Measurements from ENCODE around the gene TFF1.

TFF1 gene

DNA sequence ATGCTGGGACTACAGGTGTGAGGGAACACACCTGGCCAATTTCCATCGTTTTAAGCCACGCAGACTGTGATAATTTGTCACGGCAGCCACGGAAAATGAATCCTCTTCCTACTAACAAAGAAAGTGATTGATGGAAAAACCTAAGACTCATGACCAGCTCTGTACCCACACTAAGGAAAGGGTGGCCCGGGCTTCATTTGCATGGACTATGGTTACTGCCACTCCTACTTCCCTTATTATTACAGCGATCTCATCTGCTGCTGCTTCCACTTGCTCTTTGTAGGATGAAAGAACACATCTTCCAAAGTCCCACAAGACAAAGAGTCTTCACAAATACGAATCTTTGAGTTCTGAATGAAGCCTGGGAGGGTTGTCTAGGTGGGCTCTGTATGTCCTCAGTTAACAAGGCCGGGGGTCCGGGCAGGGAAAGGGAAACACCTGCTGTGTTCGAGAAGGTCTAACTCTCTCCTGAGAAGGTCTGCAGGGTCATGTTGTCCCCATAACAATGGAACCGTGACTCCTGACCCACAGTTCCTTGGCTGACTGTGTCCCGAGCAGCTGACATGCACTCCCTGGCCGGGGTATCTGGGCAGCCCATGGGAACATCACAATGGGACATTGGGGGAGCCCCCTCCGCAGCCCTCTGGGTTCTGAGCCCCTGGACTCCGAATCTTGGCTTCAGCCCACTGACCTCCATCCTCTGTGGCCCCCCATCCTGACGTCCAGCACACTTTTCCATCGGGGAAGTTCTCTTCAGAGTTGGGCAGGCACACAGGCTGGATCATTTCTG, 13.3 kb upstream of the TFF1 start:
- DNase-seq: no peak

DNA sequence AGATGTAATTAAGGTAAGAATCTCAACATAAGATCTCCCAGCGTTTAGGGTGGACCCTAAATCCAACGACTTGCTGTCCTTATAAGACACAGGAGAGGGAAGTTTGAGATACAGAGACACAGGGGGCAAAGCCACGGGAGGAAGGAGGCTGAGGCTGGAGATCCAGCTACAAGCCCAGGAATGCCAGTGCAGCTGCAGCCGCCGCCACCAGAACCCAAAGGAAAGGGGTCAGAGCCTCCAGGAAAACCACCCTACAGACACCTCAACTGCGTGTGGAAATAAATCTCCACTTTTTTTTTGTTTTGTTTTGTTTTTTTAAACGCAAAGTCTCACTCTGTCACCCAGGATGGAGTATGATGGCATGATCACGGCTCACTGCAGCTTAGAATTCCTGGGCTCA, 12.1 kb upstream of the TFF1 start:
- DNase-seq: no peak

DNA sequence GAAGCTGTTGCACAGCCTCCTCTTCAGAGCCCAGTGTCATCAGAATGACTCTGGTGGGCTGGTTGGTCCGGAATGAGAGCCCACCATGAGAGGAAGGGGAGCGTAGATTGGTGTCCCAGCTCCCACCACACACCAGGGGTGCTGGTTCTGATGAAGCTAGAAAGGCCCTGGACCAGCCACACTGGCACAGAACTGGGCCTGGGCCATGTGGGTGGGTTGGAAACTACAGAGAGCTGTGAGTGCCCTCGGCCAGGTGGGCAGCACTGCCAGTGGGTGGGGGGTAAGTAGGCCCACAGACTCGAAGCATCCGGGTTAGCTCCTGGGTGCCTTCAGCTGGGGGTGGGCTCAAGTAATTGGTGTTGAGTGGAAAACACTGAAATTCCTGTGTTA, 11.6 kb upstream of the TFF1 start:
- DNase-seq: no peak

DNA sequence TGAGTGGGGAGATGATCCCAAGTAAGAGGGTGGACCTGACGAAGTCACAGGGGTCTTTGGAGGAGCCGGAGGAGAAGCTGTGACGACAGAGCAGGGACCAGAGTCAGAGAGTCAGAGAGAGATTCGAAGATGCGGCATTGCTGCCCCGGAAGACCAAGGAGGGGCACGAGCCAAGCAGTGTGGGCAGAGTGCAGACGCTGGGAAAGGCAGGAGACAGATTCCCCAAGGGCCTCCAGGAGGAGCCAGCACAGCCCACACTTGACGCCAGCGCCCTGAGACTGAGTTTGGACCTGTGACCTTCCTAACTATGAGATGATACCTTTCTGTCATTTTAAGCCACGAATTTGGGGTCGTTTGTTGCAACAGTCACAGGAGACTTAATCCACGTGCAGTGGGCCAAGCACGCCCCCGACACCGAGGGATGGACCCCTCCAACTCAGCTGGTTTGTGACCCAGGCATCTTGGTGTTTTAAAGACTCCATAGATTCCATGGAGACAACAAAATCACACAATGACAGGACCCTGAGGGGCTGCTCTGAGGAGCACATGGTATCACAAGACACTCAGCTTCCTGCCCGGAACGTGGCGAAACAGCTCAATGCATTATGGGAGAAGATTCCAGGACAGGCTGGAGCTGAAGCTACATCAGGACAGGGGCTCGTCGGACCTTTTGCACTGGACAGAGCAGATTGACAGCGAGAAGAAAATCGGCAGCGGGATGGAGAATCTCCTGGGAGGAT, 11.0 kb upstream of the TFF1 start:
- DNase-seq: no peak

DNA sequence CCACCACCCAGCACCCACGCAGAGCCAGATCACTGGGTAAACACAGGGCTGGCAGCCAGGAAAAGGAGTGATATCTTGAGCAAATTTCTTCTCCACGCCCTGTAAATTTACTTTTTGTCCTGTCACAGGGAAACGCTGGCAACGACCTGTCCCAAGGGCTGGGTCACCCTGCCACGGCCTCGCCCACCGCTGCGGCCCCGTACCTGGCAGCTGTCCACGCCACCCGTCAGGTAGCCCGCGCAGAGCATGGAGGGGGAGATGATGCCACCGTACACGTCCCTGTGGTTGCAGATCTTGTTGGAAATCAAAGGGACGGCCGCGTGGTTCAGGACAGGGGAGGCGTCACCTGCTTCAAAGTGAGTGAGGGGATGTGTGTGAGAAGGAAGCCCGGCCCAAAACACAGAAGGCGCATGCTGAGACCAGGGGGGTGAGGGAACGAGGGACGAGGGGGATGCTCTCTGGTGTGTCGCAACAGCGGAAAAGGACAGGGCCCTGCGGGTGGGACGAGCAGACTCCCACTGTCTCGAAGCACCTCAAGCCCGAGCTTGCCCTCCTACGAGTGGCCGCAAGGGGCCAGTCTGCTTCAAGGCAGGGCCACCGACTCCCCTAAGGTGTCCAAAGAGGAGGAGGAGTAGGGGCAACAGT, 10.1 kb upstream of the TFF1 start:
- peak; percentile 5 for DNase-seq

DNA sequence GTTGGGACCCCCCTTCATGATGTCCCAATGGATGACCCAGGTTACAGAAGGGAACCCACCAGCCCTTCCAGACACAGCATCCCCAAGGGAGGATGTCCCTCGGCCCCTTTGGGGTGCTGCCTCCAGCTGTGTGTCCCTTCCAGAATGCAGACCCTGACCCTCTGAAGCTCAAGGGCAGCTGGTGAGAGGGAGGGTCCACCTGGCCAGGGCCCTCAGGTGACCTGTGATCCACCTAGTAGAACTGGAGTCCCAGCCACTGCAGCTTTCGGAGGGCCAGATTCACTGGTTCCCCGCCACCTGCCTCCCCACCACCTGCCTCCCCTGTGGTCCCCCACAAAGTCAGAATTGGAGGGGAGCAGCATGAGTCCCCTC, 9.6 kb upstream of the TFF1 start:
- DNase-seq: peak; percentile 2

DNA sequence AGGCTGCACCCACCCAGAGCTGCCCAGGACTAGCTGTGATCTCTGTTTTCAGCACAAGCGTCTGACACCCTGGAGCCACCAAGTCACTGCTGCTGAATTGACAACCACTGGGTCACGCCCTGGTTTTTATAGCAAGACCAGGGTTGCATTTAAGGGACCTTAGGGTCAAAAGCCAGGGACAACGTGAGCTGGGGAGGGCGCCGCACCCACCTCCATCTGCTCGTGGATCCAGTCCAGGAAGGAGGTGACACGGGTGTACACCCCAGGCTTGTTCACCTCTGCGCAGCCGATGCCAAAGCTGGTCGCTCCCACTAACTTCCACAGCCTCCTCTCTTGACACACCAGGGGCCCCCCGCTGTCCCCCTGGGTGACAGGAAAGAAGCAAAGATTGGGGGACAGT, 9.2 kb upstream of the TFF1 start:
- peak; percentile 5 for DNase-seq

DNA sequence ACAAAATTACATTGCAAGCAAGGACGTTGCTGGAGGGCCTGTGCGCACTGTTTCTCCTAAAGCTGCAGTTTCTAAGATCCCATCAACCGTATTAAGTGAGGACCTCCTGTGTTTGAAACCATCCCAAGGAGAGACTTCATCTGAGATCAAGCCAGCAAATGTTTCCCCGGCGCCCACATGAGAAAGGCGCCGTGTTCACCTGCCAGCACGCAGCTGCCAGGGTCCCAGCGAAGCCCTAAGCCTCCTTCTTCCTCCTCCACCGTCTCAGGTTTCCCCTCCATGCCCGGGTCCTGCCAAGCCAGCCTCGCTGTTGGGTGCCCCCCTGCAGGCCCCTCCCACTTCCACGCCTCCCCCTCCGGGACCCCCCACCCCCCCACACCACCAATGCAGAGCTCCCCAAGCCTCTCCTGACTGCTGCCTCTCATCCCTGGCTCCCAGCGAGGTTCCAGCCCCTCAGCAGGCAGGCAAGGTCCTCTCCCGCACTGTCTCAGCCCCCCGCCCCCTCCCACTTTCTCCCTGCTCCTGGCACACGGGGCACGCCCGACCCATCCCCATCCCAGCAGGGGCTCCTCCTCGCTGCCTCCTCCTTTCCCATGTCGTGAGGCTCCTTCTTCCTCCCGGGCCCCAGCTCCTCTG, 8.6 kb upstream of the TFF1 start:
- peak; percentile 4 for DNase-seq

DNA sequence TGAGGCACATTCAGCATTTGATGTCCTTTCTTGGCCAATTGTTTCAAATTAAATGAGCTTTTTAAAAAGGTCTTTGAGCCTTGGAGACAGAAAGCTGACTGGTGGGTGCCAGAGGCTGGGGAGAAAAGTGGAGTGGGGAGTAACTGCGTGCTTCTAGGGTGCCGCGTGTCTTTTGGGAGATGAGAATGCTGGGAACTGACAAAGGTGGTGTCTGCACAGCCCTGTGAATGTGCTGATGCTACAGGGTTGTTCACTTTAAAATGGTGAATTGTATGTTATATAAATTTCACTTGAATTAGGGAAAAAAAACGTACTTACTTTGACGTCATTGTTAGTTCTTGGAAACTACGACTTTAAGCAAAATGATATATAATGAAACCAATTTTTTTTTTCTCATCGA, 8.1 kb upstream of the TFF1 start:
- DNase-seq: no peak

DNA sequence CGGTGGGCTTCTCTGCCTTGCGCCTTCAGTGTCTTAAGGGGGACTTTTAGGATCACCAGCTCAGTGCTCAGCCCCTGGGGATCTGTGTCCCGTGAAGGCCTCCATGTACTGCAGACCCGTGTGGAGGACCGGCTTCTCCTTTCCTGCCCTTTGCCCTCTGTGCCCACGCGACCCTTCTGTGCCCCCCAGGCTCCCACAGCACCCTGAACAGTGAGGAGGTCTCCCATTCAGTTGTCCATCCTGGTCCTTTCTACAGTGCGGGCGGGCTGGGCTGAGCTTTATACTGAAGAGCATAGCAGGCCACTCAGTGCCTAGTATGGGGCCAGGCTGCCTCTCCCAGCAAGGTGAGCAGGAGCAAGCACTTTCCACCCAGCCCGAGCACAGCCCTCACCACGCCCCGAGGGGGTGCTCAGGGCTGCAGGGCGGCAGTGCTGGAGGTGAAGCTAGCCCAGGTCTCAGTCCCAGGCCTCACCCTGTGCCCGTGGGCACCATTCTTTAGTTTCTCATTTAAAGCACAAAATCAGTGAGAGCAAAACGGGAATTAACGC, 7.6 kb upstream of the TFF1 start:
- DNase-seq: no peak

DNA sequence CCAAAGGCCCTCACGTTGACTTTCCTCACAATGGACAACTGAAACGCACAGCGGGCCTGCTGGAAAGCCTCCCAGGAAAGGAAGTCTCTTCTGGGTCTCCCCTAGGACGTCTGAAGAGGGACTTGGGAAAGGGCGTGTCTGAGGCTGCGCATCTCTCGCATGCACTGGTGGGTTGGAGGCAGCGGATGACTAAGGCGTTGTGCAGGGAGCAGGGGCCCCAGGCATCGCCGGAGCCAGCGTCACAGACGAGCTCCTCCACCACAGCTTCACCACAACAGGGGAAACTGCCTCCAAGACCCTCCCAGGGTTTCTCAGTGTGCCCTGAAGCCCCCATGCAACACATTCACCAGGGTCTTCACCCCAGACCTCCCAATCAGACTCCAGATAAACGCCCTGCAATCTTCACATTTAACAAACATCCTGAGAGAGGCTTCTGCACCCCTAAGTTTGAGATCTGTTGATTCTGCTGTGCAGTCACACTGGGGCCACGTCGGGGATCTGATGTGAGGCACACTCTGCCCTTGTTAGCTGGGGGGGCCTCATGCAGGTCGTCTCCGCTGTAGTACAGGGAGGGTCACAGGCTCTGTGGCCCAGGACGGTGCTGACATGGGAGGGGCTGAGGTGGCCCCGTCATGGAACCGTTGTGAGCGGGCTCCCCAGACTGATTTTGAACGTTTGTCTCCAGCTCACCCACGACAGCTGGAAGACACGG, 7.0 kb upstream of the TFF1 start:
- DNase-seq: peak; percentile 10

DNA sequence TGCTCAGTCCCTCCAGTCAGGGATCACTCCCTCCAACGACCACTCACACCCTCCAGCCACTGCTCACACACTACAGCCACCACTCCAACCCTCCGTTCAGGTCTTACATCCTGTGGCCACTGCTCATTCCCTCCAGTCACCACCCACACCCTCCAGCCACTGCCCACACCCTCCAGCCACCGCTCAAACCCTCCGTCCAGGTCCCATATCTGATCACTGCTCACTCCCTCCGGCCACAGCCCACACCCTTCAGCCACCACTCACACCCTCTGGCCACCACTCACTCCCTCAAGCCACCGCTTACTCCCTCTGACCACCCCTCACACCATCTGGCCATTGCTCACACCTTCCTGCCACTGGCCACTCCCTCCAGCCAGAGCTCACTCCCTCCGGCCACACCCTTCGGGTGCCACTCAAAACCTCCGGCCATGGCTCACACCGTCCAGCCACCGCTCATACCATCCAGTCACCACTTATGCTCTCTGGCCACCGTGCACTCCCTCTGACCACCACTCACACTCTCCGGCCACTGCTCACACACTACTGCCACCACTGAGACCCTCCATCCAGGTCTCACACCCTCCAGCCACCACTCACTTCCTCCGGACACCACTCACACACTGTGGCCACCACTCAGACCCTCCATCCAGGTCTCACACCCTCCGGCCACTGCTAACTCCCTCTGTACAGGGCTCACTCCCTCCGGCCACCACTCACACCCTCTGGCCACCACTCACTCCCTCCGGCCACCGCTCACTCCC, 4.7 kb upstream of the TFF1 start:
- DNase-seq: no peak

DNA sequence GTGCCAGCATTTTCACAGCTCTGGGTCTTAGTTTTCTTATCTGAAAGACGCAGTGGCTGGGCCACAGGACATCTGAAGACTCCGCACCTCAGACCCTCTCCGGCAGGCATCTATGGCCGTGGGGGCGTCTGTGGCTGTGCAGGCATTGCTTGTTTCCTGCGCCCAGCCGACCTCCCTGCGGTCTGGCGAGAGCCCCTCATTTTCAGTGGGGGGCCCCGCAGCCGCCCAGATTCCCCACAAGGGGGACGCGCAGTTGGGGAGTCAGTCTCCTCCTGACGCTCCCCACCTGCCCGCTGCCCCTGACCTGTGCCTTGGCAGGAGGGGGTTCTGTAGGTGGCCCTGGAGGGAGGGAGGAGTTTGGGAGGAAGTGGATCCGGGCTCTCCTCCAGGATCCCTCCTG, 3.5 kb upstream of the TFF1 start:
- no peak for DNase-seq

DNA sequence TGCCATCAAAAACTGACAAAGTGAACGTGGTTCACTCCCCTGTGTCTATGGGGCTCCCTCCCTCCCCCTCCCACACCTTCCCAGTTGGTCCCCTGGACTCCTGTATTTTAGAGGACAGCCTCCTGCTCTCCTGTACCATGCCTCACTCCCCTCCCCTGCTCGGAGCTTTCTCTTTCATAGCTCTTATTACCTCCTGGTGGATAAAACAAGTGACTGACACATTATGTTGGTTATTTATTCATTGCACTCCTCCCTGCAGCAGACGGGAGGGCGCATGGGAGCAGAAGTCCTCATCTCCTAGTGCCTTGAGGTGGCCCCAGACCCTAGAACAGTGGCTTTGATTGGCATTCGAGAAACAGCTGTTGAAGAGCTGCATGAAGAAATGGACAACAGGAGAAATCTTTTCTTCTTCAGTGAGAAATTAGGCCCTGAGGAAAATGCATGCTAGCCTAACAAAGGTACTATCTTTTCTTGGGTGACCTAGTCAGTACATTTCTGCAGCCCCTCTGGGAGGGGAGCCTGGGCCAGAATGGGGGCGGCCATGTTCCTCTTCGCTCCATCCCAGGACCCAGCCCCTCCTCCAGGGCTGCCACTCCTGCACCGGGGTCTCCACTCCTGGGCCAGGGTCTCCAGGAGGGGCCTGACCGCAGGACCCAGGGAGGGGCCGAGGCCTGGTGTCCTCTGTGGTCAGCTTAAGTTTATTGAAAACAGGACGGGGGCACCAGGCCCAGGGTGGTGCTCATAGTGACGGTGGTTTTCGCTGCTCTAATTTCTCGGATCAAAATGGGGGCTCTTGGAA, 1.2 kb upstream of the TFF1 start:
- no peak for DNase-seq

DNA sequence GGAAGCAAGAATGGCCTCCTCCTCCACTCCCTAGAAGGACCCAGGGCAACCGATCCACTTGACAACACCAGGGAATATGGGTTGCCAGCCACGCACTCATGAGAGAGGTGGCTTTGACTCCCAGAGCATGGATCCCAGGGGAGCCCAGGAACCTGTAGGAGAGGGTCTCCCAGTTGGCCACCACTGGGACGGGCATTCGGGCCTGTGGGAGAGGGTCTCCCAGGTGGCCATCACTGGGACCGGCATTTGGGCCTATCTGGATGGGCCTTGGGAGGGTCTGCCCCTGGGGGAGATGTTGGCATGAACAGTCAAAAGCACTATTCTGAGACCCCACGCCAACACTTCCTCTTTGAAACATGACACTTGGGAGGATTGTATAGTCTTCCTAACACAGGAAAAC, 565 bp downstream of the TFF1 start:
- DNase-seq: no peak

DNA sequence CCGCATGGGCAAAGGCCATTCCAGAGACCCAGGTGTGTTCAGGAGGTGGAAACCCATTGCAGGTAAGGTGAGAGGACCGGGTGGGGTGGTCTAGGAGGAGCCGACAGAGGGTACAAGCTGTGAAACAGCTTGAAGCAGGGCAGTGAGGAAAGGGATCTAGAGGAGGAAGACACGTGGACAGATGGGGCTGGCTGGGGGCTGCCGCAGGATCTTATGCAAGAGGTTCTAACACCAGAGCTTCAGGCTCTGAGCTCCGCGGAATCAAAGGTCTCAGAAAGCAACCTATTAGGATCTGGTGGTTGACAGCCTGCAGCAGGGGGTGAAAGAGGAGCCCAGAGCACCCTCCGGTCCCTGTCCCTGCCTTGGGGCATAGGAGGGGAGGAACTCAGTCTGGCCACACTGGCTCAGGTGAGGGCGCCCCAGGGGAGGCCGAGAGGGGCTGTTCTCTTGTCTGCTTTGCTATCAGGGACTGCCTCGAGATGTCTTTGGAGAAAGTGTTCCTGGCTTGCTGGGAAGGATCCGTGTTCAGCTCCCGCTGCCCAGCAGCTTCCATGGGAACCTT, 1.9 kb downstream of the TFF1 start:
- DNase-seq: no peak

DNA sequence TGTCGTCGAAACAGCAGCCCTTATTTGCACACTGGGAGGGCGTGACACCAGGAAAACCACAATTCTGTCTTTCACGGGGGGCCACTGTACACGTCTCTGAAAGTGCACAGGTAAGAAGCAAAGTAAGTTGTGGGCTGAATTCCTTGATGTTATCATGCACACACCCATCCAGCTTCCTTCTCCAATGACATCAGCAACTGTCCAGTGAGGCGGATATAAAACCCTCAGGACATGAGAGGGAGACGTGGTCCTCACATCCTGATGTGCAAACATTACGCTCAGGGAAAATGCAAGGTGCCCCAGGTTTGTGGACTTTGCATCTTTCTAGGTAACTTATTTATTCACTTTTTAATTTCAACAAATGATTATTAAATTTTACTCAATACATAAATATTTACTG, 3.0 kb downstream of the TFF1 start:
- DNase-seq: no peak

DNA sequence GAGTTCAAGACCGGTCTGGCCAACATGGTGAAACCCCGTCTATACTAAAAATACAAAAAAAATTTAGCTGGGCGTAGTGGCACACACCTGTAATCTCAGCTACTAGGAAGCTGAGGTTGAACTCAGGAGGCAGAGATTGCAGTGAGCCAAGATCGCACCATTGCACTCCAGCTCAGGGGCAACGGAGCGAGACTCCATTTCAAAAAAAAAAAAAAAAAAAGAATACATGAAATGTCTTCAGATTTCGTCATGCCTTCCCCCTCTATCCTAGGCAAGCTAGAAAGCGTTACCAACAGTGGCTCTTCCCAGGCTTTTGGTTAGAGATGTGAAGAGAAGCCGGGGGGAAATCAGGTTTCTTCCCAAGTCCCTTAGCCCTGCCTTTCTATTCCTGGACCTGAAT, 3.6 kb downstream of the TFF1 start:
- no peak for DNase-seq

DNA sequence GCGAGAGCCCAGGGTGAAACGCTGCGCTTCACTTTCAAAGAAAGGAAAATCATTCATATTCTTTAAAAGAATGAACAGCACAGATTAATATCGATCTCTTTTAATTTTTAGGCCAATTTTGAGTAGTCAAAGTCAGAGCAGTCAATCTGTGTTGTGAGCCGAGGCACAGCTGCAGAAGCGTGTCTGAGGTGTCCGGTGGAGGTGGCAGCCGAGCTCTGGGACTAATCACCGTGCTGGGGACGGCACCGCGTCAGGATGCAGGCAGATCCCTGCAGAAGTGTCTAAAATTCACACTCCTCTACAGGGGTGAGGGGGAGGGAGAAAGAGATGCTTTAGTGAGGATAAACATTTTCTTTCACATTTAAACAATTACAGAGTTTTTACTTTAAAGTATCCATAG, 4.1 kb downstream of the TFF1 start:
- no peak for DNase-seq

DNA sequence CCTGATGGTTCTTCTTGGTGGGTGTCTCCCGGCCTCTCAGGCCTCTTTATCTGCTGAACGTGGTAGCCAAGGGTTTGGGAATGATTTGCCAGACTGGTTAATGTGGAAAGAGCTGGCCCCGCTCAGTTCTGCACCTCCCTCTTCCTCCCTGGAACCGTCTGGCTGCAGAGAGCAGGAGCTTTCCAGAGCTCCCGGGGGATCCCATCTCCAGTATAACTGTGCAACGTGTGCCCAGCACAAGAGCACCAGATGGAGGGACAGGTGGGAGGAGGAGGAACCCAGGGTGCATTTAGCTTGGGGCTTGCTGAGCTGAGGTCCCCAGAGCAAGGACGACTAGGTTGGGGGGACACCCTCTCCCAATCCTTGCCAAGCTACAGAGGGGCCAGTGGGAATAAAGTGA, 5.0 kb downstream of the TFF1 start:
- no peak for DNase-seq

DNA sequence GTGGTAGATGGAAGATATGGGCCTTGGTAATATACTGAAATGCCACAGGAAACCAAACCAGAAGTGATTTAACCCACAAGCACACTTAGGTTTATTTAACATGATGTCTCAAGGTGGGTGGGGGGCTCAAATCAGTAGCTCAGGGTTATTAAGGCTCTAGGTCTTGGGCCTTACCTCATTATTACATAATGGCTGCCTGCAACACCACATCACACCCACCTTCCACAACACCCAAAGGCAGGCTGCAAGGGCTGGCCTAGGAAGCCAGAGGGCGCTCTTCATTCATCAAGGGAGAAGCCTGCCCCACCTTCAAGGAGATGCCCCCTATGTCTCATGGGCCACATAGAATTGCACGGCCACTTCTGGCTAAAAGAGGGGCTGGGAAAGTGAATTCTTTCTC, 6.0 kb downstream of the TFF1 start:
- DNase-seq: no peak

Data from CD4-positive, alpha-beta T cell treated with Interleukin-15 for 1 hour (primary cell).